Germinal center (tissue), 1 donor: ENCODE data around the gene TTC1.
"Not testable (repeated sequence)": the region's sequence is repeated elsewhere in the genome, so short reads cannot be mapped to it uniquely, and the experiment has no call there.

Experiments
- DNase-seq: peaks from one replicate; pipeline ENCODE4 v3.0.0; 2012; ENCODE audit warnings: mixed read lengths, low spot score

The TTC1 gene, protein sequence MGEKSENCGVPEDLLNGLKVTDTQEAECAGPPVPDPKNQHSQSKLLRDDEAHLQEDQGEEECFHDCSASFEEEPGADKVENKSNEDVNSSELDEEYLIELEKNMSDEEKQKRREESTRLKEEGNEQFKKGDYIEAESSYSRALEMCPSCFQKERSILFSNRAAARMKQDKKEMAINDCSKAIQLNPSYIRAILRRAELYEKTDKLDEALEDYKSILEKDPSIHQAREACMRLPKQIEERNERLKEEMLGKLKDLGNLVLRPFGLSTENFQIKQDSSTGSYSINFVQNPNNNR

DNA sequence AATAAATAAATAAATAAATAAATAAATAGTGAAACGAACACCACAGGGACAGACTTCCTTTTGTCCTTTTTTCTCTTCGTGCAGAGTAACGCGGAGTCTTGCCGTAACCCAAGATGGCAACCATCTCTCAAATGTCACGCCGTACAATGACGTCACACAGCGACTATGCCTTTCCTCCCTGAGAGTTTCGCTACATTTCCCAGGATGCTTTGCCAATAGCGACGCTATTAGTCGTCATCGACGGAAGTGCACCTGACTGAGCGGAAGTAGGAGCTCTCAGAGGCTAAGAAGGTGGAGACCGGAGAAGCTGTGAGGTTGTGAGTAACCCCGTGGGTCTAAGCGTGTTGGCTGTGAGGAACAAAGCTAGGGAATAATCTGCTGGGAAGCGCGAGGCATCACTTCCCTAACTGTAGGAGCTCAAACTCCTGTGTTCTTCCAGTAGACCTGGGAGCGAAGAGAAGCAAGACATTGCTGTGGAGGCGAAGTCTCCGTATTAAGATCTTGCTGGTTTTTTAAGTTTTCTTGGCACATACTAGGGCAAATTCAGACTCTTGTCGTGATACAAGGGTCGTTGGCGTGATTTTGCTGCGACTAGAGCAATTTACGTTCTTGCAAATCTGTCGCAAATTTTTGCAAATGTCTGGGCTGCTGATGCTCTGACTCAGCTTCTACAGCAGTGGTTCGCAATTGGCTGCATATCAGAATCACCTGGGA, at the start of gene TTC1:
Gene TTC1, plus strand, starts transcription at position 263 of the 714 bp plus-strand sequence. CDS start 1,390 bp downstream, outside the sequence.
- peak; percentile 91 for DNase-seq

DNA sequence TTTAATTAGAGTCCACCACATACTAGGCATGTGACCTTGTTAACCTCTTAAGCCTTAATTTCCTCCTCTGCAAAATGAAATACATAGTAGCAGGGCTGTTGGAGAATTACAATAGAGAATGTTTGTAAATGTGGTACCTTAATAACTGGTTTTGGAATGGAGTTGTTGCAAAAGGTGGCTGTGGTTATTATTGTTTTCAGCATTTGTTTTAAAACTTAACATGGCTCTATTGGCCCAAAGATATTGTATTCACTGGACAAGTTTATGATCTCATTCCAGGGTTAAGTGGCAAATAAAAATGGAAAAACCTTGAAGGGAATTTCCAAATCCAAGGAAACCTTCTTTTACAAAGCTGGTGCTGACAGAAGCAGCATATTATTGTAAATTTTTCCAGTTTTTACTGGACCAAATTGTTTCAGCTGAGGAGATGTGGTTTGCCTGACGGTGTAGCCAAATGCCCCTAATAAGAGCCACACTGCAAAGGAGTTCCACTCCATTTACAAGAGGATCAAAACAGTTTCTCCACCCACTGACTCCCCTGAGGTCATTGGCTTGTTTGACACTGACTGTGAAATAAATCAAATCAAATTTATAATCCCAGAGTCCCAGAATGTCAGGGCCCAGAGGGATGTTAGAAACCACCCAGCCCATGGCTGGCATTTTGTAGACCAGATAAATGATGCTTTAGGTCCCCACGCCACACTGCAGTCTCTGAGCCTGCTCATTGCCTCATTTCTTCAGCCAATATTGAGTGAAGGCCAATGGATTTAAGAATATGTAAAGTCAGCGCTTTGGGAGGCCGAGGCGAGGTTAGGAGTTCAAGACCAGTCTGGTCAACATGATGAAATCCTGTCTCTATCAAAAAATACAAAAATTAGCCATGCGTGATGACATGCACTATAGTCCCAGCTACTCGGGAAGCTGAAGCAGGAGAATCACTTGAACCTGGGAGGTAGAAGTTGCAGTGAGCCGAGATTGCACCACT, 47.5 kb upstream of the TTC1 start:
- DNase-seq = no peak

DNA sequence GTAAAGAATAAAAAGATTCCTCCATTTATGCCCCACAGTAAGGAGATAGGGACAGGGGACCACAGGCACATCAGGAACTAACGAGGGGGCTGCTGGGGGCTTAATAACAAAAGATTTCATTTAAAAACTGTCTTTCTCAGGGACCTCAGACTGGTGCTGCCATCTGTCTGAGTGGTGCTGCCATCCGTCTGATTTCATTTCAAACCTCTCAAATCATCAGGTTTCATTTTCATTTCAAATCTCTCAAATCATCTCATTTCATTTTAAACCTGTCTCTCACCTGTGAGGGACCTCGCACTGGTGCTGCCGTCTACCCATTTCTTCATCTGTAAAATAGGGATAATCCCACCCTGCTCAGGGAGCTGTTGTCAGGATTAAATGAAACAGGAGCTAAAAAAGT, 46.7 kb upstream of the TTC1 start:
- no peak for DNase-seq

DNA sequence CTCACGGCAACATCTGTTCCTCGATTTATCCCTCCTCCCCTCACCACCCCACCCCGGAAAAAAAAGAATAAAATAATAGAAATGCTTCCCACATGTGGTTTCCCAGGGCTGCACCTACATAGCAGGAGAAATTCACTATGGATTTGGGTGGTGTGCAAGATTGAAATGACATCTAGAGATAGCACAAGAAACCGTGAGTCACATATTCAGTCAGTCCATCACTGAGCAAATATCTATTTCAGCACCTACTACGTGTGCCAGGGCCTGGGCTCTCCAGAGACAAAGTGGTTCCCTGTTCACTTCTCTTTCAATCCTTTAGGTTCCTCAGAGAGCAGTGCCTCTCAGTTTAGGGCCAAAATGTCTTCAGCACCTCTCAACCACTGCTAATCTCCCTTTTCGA, 45.0 kb upstream of the TTC1 start:
- no peak for DNase-seq

DNA sequence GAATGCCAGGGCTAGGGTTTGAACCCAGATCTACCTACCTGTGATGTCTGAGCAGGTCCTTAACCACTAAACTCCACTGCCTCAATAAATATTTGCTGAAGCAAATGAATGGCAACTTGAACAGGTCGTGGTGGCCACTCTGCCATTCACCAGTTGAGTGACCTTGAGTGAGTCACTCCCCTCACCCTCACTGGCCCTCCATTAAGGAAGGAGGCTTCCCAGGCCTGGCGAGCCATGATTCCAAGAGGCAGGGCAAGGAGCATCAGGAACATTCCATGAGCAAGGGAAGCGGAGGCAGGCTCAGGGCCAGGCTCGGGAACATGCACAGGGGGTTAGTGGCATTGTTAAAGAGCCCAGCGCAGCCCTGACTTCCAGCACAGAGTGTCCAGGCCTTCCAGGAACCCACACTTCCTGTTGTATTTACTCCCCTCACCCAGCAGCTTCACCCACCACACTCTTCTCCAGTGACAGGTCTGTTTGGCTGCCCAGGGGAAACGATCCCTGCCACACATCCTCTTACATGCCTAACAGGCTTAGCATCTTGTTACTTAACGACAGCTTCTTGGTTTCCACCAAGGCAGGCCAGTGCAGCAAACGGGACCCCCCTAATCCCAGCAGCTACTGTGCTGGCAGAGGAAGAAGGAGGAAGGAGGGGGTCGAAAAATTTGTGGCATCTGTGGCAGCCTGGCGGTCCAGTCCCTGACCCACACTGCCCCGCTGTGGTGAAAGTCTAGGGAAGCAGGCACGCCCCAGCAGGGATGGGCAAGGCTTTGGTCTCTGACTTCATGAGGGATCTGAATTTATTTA, 43.7 kb upstream of the TTC1 start:
- DNase-seq = peak; percentile 22

DNA sequence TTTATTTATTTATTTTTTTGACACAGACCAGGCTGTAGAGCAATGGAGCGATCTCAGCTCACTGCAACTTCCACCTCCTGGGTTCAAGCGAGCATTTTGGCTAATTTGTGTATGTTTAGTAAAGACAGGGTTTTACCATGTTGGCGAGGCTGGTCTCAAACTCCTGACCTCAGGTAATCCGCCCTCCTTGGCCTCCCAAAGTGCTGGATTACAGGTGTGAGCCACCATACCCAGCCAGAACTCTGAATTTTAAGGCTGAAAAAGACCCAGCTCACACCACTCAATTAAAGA, 43.2 kb upstream of the TTC1 start:
- not testable (repeated sequence) for DNase-seq

DNA sequence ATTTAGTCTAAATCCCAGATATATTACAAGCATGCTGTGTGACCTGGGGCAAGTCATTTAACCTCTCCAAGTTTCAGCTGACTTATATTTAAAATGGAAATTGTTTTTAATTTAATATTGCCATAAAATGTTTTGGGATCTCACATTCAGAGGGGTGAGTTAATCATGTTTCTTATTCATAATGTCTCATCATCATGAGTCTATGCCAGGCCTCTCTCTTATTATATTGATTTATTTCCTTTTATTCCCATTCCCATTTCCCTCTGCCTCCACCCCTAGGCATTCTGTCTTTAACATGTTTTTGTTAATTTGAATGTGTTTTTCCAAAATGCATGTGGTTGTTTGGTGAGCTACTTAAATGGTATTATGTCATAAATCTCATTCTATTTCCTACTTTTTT, 39.0 kb upstream of the TTC1 start:
- DNase-seq = no peak

DNA sequence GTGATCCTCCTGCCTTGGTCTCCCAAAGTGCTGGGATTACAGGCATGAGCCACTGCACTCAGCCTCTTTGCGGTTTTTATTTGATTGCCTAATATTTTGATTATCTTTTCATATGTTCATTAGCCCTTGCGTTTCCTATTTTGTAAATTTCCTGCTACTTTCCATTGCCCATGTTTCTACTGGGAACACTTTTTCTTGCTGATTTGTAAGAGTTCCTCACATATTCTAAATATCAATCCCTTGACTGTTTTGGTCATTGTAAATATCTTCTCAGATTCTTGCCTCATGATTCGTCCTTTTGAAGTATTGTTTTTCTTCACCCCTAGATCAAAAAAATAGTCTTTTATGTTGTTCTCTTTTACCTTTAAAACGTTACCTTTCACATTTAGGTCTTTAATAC, 37.9 kb upstream of the TTC1 start:
- DNase-seq = no peak

DNA sequence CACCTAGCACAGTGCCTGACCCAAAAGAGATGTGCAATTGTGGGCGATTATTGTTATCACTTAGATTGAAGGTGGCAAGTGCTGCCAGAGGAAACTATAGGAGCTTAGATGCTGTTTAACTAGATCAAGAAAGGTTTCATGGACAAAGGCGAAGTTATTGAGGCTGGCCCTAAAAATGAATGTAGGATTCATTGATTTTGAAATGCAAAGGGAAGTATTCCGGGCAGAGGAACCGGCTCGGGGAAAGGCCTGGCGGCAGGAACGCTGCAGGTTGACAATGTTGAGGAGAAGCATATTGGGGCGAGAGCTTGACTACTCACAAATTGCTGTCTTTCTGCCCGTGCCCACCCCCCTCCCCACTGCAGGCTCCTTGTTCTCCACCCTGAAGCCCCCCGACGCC, 37.4 kb upstream of the TTC1 start:
- no peak for DNase-seq

DNA sequence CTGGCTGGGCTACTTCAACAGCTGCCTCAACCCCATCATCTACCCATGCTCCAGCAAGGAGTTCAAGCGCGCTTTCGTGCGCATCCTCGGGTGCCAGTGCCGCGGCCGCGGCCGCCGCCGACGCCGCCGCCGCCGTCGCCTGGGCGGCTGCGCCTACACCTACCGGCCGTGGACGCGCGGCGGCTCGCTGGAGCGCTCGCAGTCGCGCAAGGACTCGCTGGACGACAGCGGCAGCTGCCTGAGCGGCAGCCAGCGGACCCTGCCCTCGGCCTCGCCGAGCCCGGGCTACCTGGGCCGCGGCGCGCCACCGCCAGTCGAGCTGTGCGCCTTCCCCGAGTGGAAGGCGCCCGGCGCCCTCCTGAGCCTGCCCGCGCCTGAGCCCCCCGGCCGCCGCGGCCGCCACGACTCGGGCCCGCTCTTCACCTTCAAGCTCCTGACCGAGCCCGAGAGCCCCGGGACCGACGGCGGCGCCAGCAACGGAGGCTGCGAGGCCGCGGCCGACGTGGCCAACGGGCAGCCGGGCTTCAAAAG, 36.9 kb upstream of the TTC1 start:
- DNase-seq = peak; percentile 23

DNA sequence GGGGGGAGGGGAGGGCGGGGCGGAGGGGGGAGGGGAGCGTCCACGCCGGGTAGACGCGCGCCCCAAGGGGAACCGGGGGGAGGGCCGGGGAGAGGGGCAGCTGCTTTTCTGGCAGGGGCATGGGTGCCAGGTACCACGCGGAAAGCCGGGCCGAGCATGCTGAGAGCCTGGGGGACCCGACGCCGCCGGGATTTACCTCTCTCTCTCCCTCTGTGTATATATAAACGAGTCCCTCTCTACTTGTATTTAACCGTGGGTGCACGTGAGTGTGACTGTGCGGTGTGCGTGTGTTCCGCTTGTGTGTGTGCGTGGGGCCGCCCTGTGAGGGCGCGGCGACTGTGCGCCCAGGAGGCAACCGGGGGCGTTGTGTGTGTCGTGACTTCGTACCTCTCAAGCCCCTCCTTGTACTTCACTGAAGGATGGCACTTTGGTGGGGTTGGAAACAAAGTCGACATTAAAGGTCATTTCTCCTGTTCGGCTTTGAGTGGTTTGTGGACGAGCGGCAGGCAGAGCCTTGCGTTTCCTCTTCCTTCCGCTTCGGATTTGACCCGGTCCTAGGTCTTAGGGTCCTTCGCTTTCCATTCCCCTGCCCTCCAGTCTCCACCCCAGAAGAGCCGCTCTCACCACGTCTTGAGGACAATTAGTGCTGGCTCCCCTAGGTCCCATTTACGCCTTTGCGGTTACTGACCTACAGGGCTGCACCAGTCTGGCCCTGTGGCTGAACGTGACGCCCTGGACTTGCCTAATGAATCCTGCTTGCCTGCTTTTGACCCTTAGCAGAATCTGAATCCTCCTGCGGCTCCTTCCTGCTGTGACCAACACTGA, 36.2 kb upstream of the TTC1 start:
- no peak for DNase-seq

DNA sequence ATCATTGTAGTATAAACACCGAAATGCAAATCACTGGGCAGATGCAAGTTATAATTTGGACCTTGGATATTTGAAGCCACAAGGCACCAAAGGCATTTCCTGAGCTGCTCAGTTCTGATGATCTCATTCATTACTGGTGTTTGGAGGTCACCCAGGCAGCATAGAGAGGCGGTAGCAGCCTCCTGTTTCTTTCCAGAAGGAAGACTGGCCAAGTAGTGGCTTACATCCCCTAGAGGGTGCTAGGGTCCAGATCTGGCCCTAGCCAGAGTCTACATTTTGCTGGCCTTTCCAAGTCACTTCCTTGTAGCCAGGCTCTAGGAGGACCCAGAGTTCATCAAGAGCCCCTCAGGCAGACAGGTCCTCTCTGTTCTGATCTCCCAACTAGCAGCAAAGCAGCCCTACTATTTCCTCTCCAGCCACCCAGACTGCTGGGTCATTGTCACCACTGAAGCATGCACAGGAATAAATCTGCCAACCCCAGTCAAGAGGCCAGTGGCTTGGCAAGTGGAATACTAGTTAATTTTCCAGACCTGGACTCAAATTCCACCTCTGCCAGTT, 33.4 kb upstream of the TTC1 start:
- DNase-seq = no peak

DNA sequence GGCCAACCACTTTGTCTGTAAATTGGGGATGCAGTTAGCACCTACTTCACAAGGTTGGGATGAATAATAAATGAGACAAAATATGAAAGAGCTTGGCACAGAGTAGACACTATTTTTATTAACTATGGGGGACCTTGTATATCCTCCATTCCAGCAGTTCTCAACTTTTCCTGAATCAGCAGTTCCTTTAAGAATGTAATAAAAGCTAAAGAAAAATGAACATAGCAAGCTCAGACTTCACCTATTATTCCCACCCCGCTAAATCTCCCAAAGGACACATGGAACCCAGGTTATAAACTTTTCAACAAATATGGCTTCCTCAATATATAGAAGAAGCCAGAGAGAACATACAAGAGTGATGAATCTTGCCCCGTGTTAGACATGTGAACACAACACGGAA, 32.0 kb upstream of the TTC1 start:
- no peak for DNase-seq

DNA sequence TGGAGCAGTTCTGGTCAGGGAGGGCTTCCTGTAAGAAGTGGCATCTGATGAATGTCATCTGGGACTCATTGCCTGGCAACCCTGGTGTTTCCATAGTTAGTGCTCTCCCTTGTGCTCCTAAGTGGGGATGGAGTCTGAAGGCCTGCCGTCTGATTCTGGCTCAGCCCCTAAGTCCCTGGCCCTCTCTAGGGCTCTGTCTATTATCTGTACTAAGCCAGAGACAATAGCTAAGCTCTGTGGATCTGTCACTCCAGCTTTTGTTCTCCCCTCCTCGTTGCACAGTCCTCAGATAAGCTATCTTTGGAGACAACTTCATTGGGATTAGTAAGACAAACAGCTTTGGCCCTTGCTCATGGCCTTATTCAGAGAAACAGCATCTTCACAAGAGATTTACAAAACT, 30.6 kb upstream of the TTC1 start:
- DNase-seq = no peak

DNA sequence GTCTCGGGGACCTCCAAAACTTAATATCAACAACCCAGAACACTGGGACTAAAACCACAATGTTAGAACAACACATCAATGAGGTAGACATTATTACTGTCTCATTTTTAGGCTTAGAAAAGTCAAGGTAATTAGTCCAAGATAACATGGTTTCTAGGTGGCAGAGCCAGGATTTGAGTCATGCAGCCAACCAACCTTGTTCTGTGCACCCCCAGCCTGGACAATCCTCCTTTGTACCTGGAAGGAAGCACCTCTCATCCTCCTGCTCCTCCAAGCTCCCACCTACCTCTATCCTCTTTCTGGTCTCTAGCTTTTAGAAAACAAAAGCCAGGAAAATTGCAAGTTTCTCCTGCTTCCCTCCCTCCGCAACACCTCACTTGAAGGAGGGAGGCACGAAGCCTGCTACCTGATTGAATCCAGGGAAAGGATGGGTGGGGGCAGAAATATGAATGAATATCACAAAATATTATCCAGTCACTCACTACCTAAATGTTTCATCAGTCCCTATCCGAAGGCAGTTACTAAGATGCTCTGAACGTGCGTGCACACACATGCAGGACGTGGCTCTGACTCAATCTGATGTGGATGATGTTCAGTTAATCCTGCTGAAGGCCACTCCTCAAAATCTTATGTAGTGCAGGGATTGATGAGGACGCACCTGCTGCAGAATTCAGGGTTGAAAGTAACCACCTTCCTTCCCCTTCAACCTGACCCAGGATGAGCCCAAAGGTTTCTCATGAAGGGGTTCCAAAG, 26.3 kb upstream of the TTC1 start:
- DNase-seq = no peak

DNA sequence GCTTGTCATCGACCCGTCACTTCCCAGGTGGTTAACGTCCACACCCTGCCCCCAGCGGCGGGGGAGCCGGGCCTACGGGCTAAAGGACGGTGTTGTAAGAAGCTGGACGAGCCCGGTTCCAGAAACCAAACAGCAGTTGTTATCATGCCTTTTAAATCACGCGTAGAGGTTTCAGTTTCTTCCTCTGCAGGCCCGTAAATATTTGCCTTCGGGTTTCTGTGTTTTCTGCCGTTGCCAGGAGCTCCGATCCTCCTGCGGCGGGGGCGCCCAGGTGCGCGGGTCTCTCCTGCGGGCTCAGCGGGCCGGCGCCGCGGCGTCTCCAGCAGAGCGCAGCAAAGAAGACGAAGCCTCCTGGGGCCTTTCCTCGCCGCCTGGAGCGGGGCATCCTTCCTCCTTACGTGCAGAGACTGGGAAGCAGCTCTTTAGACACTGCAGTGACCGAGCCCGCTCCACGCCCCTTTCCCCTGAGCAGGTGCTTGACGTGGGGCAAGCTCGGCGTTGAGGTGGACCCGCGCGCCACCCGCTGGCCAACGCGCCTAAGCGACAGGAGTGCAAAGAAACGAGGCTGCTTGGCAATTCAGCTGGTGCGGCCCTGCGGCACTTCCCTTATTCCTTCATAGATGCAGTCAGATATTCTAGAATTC, 21.8 kb upstream of the TTC1 start:
- peak; percentile 86 for DNase-seq

DNA sequence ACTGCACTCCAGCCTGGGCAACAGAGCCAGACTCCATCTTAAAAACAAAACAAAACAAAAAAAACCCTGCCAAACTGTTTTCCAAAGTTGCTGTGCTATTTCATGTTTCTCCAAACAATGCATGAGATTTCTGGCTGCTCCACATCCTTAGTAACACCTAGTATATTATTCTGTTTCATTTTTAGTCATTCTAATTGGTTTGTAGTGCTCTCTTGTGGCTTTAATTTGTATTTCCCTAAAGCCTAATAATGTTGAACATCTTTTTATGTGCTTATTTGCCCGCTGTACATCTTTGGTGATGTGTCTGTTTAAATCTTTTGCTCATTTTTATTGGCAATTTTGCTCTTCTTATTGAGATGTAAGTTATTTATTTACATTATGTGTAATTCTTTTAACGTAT, 18.4 kb upstream of the TTC1 start:
- DNase-seq = no peak

DNA sequence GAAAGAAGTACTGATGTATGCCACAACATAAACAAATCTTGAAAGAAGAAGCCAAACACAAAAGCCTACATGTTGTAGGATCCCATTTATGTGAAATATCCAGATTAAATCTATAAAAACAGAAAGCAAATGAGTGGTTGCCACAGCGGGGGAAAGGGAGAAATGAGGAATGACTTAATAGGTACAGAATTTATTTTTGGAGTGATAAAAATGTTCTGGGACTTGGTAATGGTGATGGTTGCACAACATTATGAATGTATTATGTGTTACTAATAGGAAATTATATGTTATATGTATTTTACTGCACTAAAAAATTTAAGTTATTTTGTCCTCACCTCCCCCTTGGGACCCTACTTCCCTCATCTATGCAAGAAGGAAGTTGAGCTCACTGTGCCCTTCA, 16.4 kb upstream of the TTC1 start:
- no peak for DNase-seq

DNA sequence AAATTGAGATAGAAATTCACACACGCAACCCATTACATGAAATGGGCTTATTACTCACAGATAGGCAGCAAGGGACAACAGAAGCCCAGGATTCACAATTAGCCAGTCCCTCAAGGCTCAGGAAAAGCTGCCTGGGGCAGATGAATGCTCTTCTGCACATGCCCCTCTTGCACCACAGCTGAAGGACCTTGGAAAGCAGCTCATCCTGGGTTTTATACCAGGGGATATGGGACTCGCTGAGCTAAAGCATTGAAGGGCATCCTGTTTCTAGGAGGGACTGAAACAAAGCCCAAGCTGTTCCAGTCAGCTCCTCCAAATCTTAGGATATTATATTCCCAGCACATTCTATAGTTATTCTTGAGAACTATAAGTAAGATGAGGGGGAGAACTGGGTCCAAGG, 15.7 kb upstream of the TTC1 start:
- DNase-seq = no peak
